GM11168 (cell line): ENCODE measurements around the gene CRB3.

ENCODE experiments used
- in situ Hi-C: fragments of 300-500 bp; cut with MboI; formaldehyde crosslinking; loops from one replicate; pipeline ENCODE4 v1.12.0; 2022; ENCODE audit warnings: low sequenced_read_pairs; ENCODE audit not compliant: unreplicated experiment

The CRB3 gene

DNA sequence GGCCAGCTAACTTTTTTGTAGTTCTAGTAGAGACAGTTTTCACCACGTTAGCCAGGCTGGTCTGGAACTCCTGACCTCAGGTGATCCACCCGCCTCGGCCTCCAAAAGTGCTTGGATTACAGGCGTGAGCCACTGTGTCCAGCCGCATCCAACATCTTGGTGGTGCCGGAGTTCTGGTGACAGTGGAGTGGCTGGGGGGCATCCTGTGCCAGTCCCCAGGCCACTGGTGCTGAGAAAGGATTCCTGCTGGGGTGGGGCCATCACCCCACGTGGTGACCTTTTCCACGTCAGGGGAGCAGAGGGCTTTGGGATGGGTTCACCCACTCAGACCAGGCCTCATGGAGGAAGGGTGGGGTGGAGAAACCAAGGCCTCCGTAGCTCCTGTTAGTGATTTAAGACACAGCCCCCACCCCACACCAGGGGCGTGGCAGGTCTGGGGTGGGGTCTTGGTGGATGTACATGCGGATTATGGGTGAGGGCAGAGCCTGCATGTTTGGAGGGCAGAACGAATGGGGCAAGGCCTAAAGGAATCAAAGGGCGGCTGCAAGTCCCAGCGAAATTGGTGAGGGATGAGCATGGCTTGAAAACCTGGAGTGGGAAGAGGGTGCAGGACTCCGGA, 51.0 kb downstream of the CRB3 start:
- in situ Hi-C loops, result loop anchor here (25.0 kb wide), 1 partner anchor 347 kb away; no protein-coding TSS in a partner anchor

DNA sequence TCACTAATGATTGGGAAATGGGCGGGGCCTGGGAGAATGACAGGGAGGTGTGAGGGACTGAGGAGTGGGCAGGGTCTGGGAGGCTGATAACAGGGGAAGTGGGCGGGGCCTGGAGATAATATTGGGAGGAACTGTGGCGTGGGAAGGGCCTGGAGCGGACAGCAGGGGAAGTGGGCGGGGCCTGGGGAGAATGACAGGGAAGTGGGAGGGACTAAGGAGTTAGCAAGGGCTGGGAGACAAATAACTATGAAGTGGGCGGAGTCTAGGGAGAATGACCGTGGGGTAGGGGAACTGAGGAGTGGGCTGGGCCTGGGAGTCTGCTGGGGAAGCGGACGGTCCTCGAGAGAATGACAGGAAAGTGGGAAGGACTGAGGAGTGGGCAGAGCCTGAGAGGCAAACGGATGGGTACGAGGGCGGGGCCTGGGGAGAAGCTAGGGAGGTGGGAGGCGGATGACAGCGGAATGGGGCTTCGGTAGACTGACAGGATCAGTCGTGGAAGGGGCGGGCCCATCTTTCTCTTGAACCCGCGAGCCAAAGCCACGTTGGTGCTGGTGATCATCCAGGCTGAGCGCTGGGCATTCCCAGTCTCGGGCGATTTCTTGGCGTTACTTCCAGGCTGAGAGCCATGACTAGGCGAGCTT, 52.1 kb downstream of the CRB3 start:
- in situ Hi-C loops, result loop anchor here (25.0 kb wide), 1 partner anchor 346 kb away; no protein-coding TSS in a partner anchor
